Breast epithelium (tissue), 4 donors: ENCODE measurements around the gene ADORA1. TPM values are rescaled to one million over a fixed set of nuclear protein-coding genes. Genes with fewer than 3 reads are reported as not detected.
A peak's percentile ranks its signal among the peaks of the same experiment; 100 is the strongest.

Source experiments
- DNase-seq, 2 donors: peaks; one replicate each; pipeline ENCODE4 v3.0.0-alpha.2; 2019; ENCODE audit warnings: low spot score in 2 of 2
- H3K27ac ChIP-seq, 2 donors: fragments of 200-600 bp; sonication (generic) in 1 of 2; one replicate each; pipeline ENCODE4 v1.5.1; 2016 to 2019; ENCODE audit warnings: mild to moderate bottlenecking in 1 of 2
- H3K27me3 ChIP-seq, 2 donors: fragments of 200-600 bp; sonication (generic) in 1 of 2; one replicate each; pipeline versions ENCODE4 v1.5.1 to v1.6.0; 2017 to 2019; ENCODE audit warnings: control low read depth in 1 of 2, mild to moderate bottlenecking in 1 of 2
- H3K36me3 ChIP-seq: fragments of 200-600 bp; one replicate; pipeline ENCODE4 v1.5.1; 2019
- H3K4me1 ChIP-seq, 2 donors: fragments of 200-600 bp; sonication (generic); one replicate each; pipeline ENCODE4 v1.5.1; 2016 to 2019; ENCODE audit warnings: control low read depth in 1 of 2
- H3K4me3 ChIP-seq, 3 donors: fragments of 200-600 bp; sonication (generic); 1 replicate in 2 of 3; 2 replicates in 1 of 3; pipeline ENCODE4 v1.5.1; 2016 to 2019; ENCODE audit warnings: mild to moderate bottlenecking in 3 of 3, moderate library complexity in 2 of 3
- H3K9me3 ChIP-seq, 2 donors: fragments of 200-600 bp; sonication (generic) in 1 of 2; one replicate each; pipeline ENCODE4 v1.5.1; 2016 to 2019; ENCODE audit warnings: control low read depth in 1 of 2
- CTCF ChIP-seq, 3 donors: fragments of 450-650 bp; IDR thresholded peaks; one replicate each; pipeline ENCODE4 v1.5.1; 2016 to 2017; ENCODE audit warnings: antibody characterized with exemption in 3 of 3, mild to moderate bottlenecking in 3 of 3, moderate library complexity in 3 of 3
- POLR2A ChIP-seq: fragments of 450-650 bp; IDR thresholded peaks from one replicate; pipeline ENCODE4 v1.6.1; 2016; ENCODE audit warnings: antibody characterized with exemption, mild to moderate bottlenecking, moderate library complexity
- POLR2AphosphoS5 ChIP-seq, 3 donors: sonication (generic); formaldehyde crosslinking; IDR thresholded peaks; one replicate each; pipeline ENCODE4 v1.6.1; 2017; ENCODE audit warnings: antibody characterized with exemption in 3 of 3
- intact Hi-C: fragments of 100-400 bp; cut with DNase I; formaldehyde crosslinking; loops from one replicate; pipeline ENCODE4 v1.15.1; 2023; ENCODE audit warnings: low total_unique reads
- total RNA-seq, 3 donors: library from RNA; depleted of rRNA; stranded (reverse); fragments of >200 nt; gene quantifications; one replicate each; pipeline ENCODE4 v1.1.0, GENCODE V29; 2016

Gene ADORA1
- total RNA-seq, 3 donors from 2014 or later = 0.64 to 14.5 (median 5.2) TPM

DNA sequence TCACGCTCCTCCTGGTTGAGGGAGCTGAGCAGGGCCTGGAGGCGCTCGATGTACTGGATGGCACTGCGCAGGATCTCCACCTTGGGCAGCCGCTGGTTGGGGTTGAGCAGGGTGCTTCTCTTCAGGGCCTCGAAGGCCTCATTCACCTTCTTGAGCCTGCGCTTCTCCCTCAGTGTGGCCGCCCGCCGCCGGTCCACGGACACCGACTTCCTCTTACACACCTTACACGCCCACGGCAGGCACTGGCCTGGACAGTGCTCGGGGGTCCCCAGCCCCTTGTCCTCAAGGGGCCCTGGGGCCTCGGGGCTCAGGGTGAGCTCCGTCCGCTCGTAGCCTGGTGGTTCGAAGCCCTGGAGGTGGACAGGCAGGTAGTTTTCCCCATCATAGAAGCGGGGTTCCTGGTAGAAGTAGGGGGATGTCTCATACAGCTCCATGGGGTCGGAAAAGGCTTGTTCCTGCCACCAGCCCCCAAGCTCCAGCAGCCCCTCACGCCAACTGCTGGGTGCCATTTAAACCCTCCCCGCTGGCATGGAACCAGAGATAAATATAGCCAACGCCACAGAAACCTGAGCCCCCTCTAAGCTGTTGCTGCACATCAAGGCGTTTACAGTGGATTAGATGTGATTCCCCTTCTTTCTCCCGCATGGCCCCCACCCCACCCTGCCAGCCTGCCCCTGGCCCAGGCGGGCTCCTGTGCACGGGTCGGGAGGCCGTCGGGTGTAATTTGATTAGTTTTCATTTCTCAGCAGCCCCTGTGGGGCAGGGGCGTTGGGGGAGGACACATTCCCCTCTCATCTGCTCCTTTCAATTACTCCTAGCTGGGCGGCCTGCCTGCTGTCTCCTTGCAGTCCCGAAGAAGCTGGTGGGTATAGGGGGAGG lies 41.8 kb upstream of the ADORA1 start, which contains the start of gene MYOG:
TSS of gene MYOG (minus strand) at position 485 of the 879 bp plus-strand sequence. CDS start at position 434, 51 bp downstream.
- intact Hi-C loops = no loop called here
- no peak within 1 kb of the TSS for H3K27ac ChIP-seq

DNA sequence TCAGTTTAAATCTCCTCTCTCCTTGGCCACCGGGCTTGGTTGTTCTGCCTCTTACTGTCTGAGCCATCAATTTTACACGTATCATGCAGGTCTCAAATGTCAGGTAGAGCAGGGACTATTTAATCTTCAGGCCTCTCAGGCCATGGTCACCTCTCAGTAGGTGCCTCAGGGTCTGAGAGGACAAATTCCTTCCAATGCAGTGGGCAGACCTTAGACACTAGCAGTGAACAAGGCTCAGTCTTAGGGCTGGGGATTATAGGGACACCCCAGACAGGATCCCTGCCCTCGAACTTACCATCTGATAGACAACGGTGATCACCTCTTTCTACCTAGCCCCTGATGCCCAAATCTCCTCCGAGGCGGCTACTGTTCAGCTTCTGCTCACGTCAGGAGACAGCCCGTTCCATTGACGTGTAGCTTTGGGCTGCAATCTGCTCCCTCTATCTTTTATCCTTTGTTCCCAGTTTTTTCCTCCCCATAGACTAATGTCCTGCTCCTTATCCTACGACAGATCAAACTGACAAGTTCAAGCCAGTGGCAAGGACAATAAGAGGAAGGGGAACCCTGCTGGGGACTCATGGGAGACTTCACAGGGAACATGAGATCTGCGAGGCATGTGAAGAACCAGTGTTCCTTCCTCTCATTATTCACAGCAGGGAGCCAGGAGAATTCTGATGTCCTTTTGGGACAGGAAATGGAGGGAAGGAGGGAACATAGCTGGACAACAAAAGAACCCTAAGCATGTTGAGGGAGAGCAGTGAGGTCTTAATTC lies 40.3 kb upstream of the ADORA1 start:
- Histone ChIP-seq H3K4me3 (no peak overlapping the region), H3K27me3 (no peaks in the 10 kb centered on the region), H3K27ac (no peak overlapping the region), H3K4me1 (no peaks in the 10 kb centered on the region), H3K9me3 (no peaks in the 10 kb centered on the region), H3K36me3 (no peaks in the 10 kb centered on the region)
- TF ChIP-seq POLR2AphosphoS5 (IDR thresholded peaks at IDR 0.05) = no peak
- TF ChIP-seq POLR2A = no peak
- no peak for TF ChIP-seq CTCF (IDR thresholded peaks at IDR 0.05)
- intact Hi-C loops = no loop called here
- DNase-seq = peak in 1 of 2 donors; percentile 5

More for the DNA sequence above, 41.8 kb upstream of the ADORA1 start, which contains the start of gene MYOG:
- Histone ChIP-seq H3K36me3 (no peaks in the 10 kb centered on the region), H3K4me3 (no peak within 1 kb of the TSS), H3K9me3 (no peaks in the 10 kb centered on the region), H3K4me1 (no peaks in the 10 kb centered on the region), H3K27me3 (no peaks in the 10 kb centered on the region)
- TF ChIP-seq POLR2AphosphoS5 (IDR thresholded peaks at IDR 0.05) (no peak), POLR2A (no peak), CTCF (IDR thresholded peaks at IDR 0.05) (no peak)
- DNase-seq = peak in 1 of 2 donors; percentile 4

DNA sequence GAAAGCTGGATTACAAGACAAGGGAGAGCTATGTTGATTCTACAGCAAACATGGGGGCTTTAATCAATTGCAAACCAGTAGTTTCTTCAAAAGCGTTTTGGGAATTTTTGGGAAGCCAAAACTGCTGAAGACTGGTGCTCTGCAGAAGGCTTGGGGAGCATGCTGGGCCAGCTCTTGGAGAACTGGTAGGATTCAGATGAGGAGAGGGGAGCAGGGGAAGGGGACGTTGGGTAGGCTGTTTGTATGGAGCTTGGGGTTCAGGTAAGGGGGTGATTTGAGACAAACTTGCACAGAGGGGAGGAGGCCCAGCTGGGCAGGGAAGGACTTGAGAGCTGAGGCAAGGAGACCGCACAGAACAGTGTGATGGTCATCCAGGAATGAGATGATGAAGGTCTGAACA lies 39.1 kb upstream of the ADORA1 start:
- H3K4me3 ChIP-seq = no peak overlapping the region
- TF ChIP-seq POLR2AphosphoS5 (IDR thresholded peaks at IDR 0.05) (no peak), CTCF (IDR thresholded peaks at IDR 0.05) (no peak), POLR2A (no peak)
- no peaks in the 10 kb centered on the region for H3K27me3 ChIP-seq
- no peak overlapping the region for H3K27ac ChIP-seq
- intact Hi-C loops = no loop called here
- H3K9me3 ChIP-seq = no peaks in the 10 kb centered on the region
- no peaks in the 10 kb centered on the region for H3K4me1 ChIP-seq
- H3K36me3 ChIP-seq = no peaks in the 10 kb centered on the region
- no peak for DNase-seq

- Histone ChIP-seq H3K4me1 (no peaks in the 10 kb centered on the region), H3K27ac (no peak overlapping the region), H3K27me3 (no peaks in the 10 kb centered on the region), H3K9me3 (no peaks in the 10 kb centered on the region), H3K4me3 (no peak overlapping the region), H3K36me3 (no peaks in the 10 kb centered on the region)
- DNase-seq = peak in 1 of 2 donors; percentile 16
- intact Hi-C loops = no loop called here
- TF ChIP-seq POLR2AphosphoS5 (IDR thresholded peaks at IDR 0.05) (no peak), CTCF (IDR thresholded peaks at IDR 0.05) (no peak), POLR2A (no peak)
Measured at GRCh38 chr1:203089001-203089650, 38.4 kb upstream of the ADORA1 start.
